HepG2 (cell line): ENCODE results near the gene ANKRD11. TPM values are rescaled to one million over a fixed set of nuclear protein-coding genes. Genes with fewer than 3 reads are reported as not detected.
A peak's percentile ranks its signal among the peaks of the same experiment; 100 is the strongest.

Experiments
- AGO1 ChIP-seq: fragments of 200-400 bp; formaldehyde crosslinking; IDR thresholded peaks from 2 replicates; pipeline ENCODE4 v1.6.1; 2017; ENCODE audit warnings: mild to moderate bottlenecking, low read depth, low read length, moderate library complexity; ENCODE audit not compliant: poor library complexity, severe bottlenecking
- CBFB ChIP-seq: sonication (generic); formaldehyde crosslinking; IDR thresholded peaks from 2 replicates; pipeline ENCODE4 v1.4.0; 2020; ENCODE audit warnings: missing genetic modification reagents
- CREB1 ChIP-seq, 2 experiments: fragments of 450-650 bp in 1 of 2; IDR thresholded peaks; 2 replicates each; pipeline ENCODE4 v1.6.1; 2016 to 2017; ENCODE audit warnings: control low read depth in 1 of 2, mild to moderate bottlenecking in 1 of 2, missing compliant biosample characterization in 1 of 2, missing genetic modification characterization in 1 of 2
- ELF4 ChIP-seq: sonication (generic); formaldehyde crosslinking; IDR thresholded peaks from 2 replicates; pipeline ENCODE4 v1.5.0; 2020; ENCODE audit warnings: missing genetic modification reagents, mild to moderate bottlenecking, moderate library complexity, borderline replicate concordance
- HIVEP1 ChIP-seq: sonication (generic); formaldehyde crosslinking; IDR thresholded peaks from 2 replicates; pipeline ENCODE4 v1.4.0; 2020; ENCODE audit warnings: mild to moderate bottlenecking, missing genetic modification reagents
- HNF4A ChIP-seq: sonication (generic); formaldehyde crosslinking; IDR thresholded peaks from 2 replicates; pipeline ENCODE4 v1.4.0; 2020; ENCODE audit warnings: missing genetic modification reagents
- KLF13 ChIP-seq: sonication (generic); formaldehyde crosslinking; IDR thresholded peaks from 2 replicates; pipeline ENCODE4 v1.4.0; 2020; ENCODE audit warnings: mild to moderate bottlenecking, missing genetic modification reagents
- NBN ChIP-seq: fragments of 450-650 bp; conservative IDR thresholded peaks from 2 replicates; pipeline ENCODE4 v1.6.1; 2017
- NR2F6 ChIP-seq, 2 experiments: IDR thresholded peaks; 2 replicates each; pipeline ENCODE4 v1.6.1; 2016; ENCODE audit warnings: antibody characterized with exemption in 1 of 2, mild to moderate bottlenecking in 1 of 2
- RBFOX2 ChIP-seq: fragments of 200-400 bp; formaldehyde crosslinking; IDR thresholded peaks from 2 replicates; pipeline ENCODE4 v1.6.1; 2017; ENCODE audit warnings: low read depth, mild to moderate bottlenecking, low read length
- SAFB2 ChIP-seq: sonication (generic); formaldehyde crosslinking; IDR thresholded peaks from 2 replicates; pipeline ENCODE4 v1.5.1; 2020; ENCODE audit warnings: missing genetic modification reagents, low read depth, mild to moderate bottlenecking, borderline replicate concordance
- SNAI1 ChIP-seq: sonication (generic); formaldehyde crosslinking; IDR thresholded peaks from 2 replicates; pipeline ENCODE4 v1.5.0; 2020; ENCODE audit warnings: mild to moderate bottlenecking, missing genetic modification reagents, borderline replicate concordance
- TAF1 ChIP-seq: sonication (generic); formaldehyde crosslinking; IDR thresholded peaks from 2 replicates; pipeline ENCODE4 v1.4.0; 2020; ENCODE audit warnings: missing genetic modification reagents
- TRIM24 ChIP-seq: sonication (generic); formaldehyde crosslinking; IDR thresholded peaks from 2 replicates; pipeline ENCODE4 v1.8.0; 2022; ENCODE audit warnings: mild to moderate bottlenecking, missing genetic modification reagents
- ZBTB7A ChIP-seq: sonication (generic); formaldehyde crosslinking; IDR thresholded peaks from 2 replicates; pipeline ENCODE4 v1.8.0; 2022; ENCODE audit warnings: mild to moderate bottlenecking, missing genetic modification reagents
- ZFX ChIP-seq: sonication (generic); formaldehyde crosslinking; IDR thresholded peaks from 2 replicates; pipeline ENCODE4 v1.4.0; 2020; ENCODE audit warnings: mild to moderate bottlenecking, low read depth, missing genetic modification reagents, moderate library complexity
- ZKSCAN5 ChIP-seq: sonication (generic); formaldehyde crosslinking; IDR thresholded peaks from 2 replicates; pipeline ENCODE4 v1.5.1; 2020; ENCODE audit warnings: mild to moderate bottlenecking, missing genetic modification reagents
- ZNF12 ChIP-seq: sonication (generic); formaldehyde crosslinking; IDR thresholded peaks from 2 replicates; pipeline ENCODE4 v1.5.0; 2020; ENCODE audit warnings: missing genetic modification reagents
- ZNF367 ChIP-seq: sonication (generic); formaldehyde crosslinking; IDR thresholded peaks from 2 replicates; pipeline ENCODE4 v1.4.0; 2020; ENCODE audit warnings: missing genetic modification reagents, borderline replicate concordance
- ZNF670 ChIP-seq: sonication (generic); formaldehyde crosslinking; IDR thresholded peaks from 2 replicates; pipeline ENCODE4 v1.8.0; 2022; ENCODE audit warnings: mild to moderate bottlenecking, missing genetic modification reagents, borderline replicate concordance
- ZNF788 ChIP-seq: sonication (generic); formaldehyde crosslinking; IDR thresholded peaks from 2 replicates; pipeline ENCODE4 v1.5.0; 2020; ENCODE audit warnings: mild to moderate bottlenecking, missing genetic modification reagents, borderline replicate concordance
- ZSCAN25 ChIP-seq: sonication (generic); formaldehyde crosslinking; IDR thresholded peaks from 2 replicates; pipeline ENCODE4 v1.8.0; 2022; ENCODE audit warnings: mild to moderate bottlenecking, missing genetic modification reagents
- polyA plus RNA-seq, 8 experiments: library from polyadenylated mRNA; depleted of rRNA in 3 of 8; stranded (reverse) in 7 of 8; unstranded in 1 of 8; fragments of >200 nt; fragmentation: Illumina TruSeq in 4 of 8; extraction: Trizol in 4 of 8; gene quantifications; 2 replicates each; pipeline versions ENCODE4 v1.2.1 to v1.2.3, GENCODE V29; 2011 to 2016; ENCODE audit warnings: low read depth in 4 of 8, missing spikeins in 1 of 8, mixed read lengths in 1 of 8; ENCODE audit not compliant: insufficient read depth in 1 of 8
- total RNA-seq, 5 experiments: library from RNA; depleted of rRNA; stranded (reverse); fragments of >200 nt; fragmentation: Illumina TruSeq; extraction: Trizol; gene quantifications; 2 replicates each; pipeline ENCODE4 v1.2.3, GENCODE V29; 2016; ENCODE audit warnings: low read depth in 1 of 5
- TF ChIP-seq, protein P1 (sequence below): sonication (generic); formaldehyde crosslinking; IDR thresholded peaks from 2 replicates; pipeline ENCODE4 v1.4.0; 2020; ENCODE audit warnings: missing genetic modification reagents
- TF ChIP-seq, protein P2 (sequence below), 2 experiments: sonication (generic) in 1 of 2; formaldehyde crosslinking in 1 of 2; IDR thresholded peaks; 2 replicates each; pipeline versions ENCODE4 v1.4.0 to v1.6.1; 2018 to 2020; ENCODE audit warnings: missing genetic modification reagents in 2 of 2, borderline replicate concordance in 1 of 2, low read depth in 1 of 2, mild to moderate bottlenecking in 1 of 2, missing biosample characterization in 1 of 2
- TF ChIP-seq, protein P3 (sequence below): sonication (generic); formaldehyde crosslinking; IDR thresholded peaks from 2 replicates; pipeline ENCODE4 v1.5.0; 2020; ENCODE audit warnings: mild to moderate bottlenecking, missing genetic modification reagents

The ANKRD11 gene
- total and polyA plus RNA-seq, 2 of the 13 experiments (the other 11 are each of a cell fraction or from before 2014, with no cell fraction given): 21.4 to 38.4 TPM

DNA sequence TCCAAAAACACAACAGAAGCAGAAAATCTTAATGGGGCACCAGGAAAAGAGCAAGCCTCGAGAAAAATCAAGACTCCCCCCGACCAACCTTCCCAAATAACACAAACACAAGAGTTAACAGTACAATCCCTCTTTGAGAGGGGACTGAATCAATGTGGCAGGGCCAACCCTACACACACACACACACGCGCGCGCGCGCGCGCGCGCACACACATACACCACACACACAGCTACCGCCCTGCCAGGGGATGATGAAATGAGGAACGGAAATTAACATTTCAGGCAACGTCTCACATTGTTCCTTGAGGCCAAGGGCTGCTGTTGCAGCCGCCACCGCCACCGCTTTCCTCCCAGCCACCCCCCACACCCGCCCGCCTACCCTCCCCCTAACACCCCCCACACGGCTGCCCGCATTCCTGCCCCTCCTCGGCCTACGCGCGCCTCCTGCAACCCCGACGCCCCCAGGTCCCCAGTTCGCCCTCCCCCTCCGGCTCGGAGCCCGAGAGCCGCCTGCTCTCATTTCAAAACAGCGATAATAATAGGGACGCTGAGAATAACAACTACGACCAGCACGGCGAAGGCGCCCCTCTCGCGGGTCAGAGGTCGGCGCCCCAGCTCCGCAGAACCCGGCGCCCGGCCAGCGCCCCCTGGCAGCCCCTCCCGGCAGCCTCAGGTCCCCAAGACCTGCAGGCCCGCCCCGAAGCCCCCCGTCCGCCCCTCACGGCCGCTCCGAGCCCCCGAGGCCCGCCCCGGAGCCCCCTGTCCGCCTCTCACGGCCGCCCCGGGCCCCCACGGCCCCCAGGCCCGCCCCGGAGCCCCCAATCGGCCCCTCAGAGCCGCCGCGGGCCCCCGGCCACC lies 1.1 kb downstream of the ANKRD11 start (continued):
- TF ChIP-seq SAFB2 (CRISPR knock-in tag): 0 out of 2 replicates have a peak, but pooled peaks have one; percentile 31
- TF ChIP-seq TRIM24 (CRISPR knock-in tag): no peak
- TF ChIP-seq HNF4A (CRISPR knock-in tag): no peak
- 0 out of 2 replicates have a peak, but pooled peaks have one; percentile 1 for TF ChIP-seq CREB1 (IDR thresholded peaks at IDR 0.05)
- no peak for TF ChIP-seq CREB1 (CRISPR knock-in tag; IDR thresholded peaks at IDR 0.05)
- 0 out of 2 replicates have a peak, but pooled peaks have one; percentile 41 for TF ChIP-seq RBFOX2
- TF ChIP-seq SNAI1 (CRISPR knock-in tag): no peak
- TF ChIP-seq ZBTB7A (CRISPR knock-in tag): no peak
- TF ChIP-seq, protein P1, sequence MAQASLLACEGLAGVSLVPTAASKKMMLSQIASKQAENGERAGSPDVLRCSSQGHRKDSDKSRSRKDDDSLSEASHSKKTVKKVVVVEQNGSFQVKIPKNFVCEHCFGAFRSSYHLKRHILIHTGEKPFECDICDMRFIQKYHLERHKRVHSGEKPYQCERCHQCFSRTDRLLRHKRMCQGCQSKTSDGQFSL (CRISPR knock-in tag): peak; percentile 68; the same call in 1 of the 2 replicates
- no peak for TF ChIP-seq ZSCAN25 (CRISPR knock-in tag)
- TF ChIP-seq HIVEP1 (CRISPR knock-in tag): 0 out of 2 replicates have a peak, but pooled peaks have one; percentile 28
- 0 out of 2 replicates have a peak, but pooled peaks have one; percentile 19 for TF ChIP-seq ZFX (CRISPR knock-in tag)
- no peak for TF ChIP-seq ZNF670 (CRISPR knock-in tag)
- TF ChIP-seq, protein P2, sequence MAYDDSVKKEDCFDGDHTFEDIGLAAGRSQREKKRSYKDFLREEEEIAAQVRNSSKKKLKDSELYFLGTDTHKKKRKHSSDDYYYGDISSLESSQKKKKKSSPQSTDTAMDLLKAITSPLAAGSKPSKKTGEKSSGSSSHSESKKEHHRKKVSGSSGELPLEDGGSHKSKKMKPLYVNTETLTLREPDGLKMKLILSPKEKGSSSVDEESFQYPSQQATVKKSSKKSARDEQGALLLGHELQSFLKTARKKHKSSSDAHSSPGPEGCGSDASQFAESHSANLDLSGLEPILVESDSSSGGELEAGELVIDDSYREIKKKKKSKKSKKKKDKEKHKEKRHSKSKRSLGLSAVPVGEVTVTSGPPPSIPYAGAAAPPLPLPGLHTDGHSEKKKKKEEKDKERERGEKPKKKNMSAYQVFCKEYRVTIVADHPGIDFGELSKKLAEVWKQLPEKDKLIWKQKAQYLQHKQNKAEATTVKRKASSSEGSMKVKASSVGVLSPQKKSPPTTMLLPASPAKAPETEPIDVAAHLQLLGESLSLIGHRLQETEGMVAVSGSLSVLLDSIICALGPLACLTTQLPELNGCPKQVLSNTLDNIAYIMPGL (CRISPR knock-in tag; IDR thresholded peaks at IDR 0.05; ENCODE audit: borderline replicate concordance in 1 of 2, low read depth in 1 of 2): peak; percentile 55 to 56; a peak in 2 of 4 replicates
- TF ChIP-seq, protein P3, sequence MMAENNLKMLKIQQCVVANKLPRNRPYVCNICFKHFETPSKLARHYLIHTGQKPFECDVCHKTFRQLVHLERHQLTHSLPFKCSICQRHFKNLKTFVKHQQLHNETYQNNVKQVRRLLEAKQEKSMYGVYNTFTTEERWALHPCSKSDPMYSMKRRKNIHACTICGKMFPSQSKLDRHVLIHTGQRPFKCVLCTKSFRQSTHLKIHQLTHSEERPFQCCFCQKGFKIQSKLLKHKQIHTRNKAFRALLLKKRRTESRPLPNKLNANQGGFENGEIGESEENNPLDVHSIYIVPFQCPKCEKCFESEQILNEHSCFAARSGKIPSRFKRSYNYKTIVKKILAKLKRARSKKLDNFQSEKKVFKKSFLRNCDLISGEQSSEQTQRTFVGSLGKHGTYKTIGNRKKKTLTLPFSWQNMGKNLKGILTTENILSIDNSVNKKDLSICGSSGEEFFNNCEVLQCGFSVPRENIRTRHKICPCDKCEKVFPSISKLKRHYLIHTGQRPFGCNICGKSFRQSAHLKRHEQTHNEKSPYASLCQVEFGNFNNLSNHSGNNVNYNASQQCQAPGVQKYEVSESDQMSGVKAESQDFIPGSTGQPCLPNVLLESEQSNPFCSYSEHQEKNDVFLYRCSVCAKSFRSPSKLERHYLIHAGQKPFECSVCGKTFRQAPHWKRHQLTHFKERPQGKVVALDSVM (CRISPR knock-in tag): no peak
- peak; percentile 31; the same call in 1 of the 2 replicates for TF ChIP-seq CBFB (CRISPR knock-in tag)
- peak; percentile 50 for TF ChIP-seq NR2F6 (IDR thresholded peaks at IDR 0.05)
- peak; percentile 73 for TF ChIP-seq NR2F6 (CRISPR knock-in tag; IDR thresholded peaks at IDR 0.05)
- TF ChIP-seq ZNF788 (CRISPR knock-in tag): no peak
- TF ChIP-seq ZNF367 (CRISPR knock-in tag): no peak
- peak; percentile 49 for TF ChIP-seq AGO1
- no peak for TF ChIP-seq ELF4 (CRISPR knock-in tag)
- TF ChIP-seq ZNF12 (CRISPR knock-in tag): no peak
- TF ChIP-seq KLF13 (CRISPR knock-in tag): no peak
- TF ChIP-seq TAF1: no peak
- TF ChIP-seq ZKSCAN5 (CRISPR knock-in tag): no peak
- TF ChIP-seq NBN: no peak
